ENCODE measurements around the gene PTN. TPM values are rescaled to one million over a fixed set of nuclear protein-coding genes. Genes with fewer than 3 reads are reported as not detected.

The PTN gene
- total RNA-seq, 2 experiments from 2014 or later, result not detected

DNA sequence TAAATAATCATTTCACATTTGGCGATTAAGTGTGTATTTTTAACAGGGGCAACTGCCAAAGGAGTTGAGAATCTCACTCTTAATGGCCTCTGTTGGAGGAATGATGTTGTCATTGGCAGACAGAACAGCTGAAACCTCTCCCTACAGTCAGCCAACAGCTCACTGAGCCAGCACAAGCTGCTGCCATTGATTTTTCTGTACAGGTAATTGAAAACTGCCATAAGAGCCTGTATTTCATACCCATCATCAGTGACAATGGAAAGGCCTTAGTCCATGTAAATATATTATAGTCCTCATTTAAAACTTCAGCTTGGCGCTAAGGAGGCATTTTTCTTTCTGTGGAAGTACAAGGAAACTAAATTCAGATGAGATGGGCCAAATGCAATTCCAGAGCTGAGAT, 28.1 kb upstream of the PTN start:
- ChIA-PET CTCF (ENCODE audit: unreplicated experiment) (no interaction called here), POLR2A (no interaction called here)
- BruUV-seq (replicated peaks), result no TSS peak
- no peaks in the 10 kb centered on the region for H4K20me1 ChIP-seq (ENCODE audit: insufficient read depth, low read length)
- no peak for TF ChIP-seq EZH2phosphoT487 (IDR thresholded peaks at IDR 0.05; ENCODE audit: borderline replicate concordance, low read depth, low read length)
- TF ChIP-seq, protein P1, sequence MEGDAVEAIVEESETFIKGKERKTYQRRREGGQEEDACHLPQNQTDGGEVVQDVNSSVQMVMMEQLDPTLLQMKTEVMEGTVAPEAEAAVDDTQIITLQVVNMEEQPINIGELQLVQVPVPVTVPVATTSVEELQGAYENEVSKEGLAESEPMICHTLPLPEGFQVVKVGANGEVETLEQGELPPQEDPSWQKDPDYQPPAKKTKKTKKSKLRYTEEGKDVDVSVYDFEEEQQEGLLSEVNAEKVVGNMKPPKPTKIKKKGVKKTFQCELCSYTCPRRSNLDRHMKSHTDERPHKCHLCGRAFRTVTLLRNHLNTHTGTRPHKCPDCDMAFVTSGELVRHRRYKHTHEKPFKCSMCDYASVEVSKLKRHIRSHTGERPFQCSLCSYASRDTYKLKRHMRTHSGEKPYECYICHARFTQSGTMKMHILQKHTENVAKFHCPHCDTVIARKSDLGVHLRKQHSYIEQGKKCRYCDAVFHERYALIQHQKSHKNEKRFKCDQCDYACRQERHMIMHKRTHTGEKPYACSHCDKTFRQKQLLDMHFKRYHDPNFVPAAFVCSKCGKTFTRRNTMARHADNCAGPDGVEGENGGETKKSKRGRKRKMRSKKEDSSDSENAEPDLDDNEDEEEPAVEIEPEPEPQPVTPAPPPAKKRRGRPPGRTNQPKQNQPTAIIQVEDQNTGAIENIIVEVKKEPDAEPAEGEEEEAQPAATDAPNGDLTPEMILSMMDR (conservative IDR thresholded peaks at IDR 0.05; ENCODE audit: low read length), result no peak
- no peak overlapping the region for H3K27ac ChIP-seq (ENCODE audit: low read depth, low read length, poor library complexity, severe bottlenecking)
- intact Hi-C loops (cut with micrococcal nuclease; ENCODE audit: unreplicated experiment), result no loop called here
- no peaks in the 10 kb centered on the region for H3K79me2 ChIP-seq (ENCODE audit: insufficient read depth, low read depth, low read length)
- no peak overlapping the region for H3K4me3 ChIP-seq (ENCODE audit: low read depth, low read length, poor library complexity, severe bottlenecking)
- no peaks in the 10 kb centered on the region for H3K9me2 ChIP-seq (ENCODE audit: insufficient read depth, low read length)
- no peaks in the 10 kb centered on the region for H3K9me3 ChIP-seq (ENCODE audit: low read length)
- no peaks in the 10 kb centered on the region for H3K4me1 ChIP-seq (ENCODE audit: insufficient read depth, low read length, poor library complexity, severe bottlenecking)
- no peak for DNase-seq (ENCODE audit: low spot score)
- H2AFZ ChIP-seq (ENCODE audit: low read length), result no peak overlapping the region
- no peaks in the 10 kb centered on the region for H3K36me3 ChIP-seq (ENCODE audit: insufficient read depth, low read length)
- no peak overlapping the region for H3K4me2 ChIP-seq (ENCODE audit: low read length)

- Histone ChIP-seq H3K79me2 (ENCODE audit: insufficient read depth, low read depth, low read length) (no peaks in the 10 kb centered on the region), H4K20me1 (ENCODE audit: insufficient read depth, low read length) (no peaks in the 10 kb centered on the region), H3K9me2 (ENCODE audit: insufficient read depth, low read length) (no peaks in the 10 kb centered on the region), H2AFZ (ENCODE audit: low read length) (no peak overlapping the region), H3K4me3 (ENCODE audit: low read depth, low read length, poor library complexity, severe bottlenecking) (no peak overlapping the region), H3K4me2 (ENCODE audit: low read length) (no peak overlapping the region), H3K36me3 (ENCODE audit: insufficient read depth, low read length) (no peaks in the 10 kb centered on the region), H3K27ac (ENCODE audit: low read depth, low read length, poor library complexity, severe bottlenecking) (no peak overlapping the region), H3K9me3 (ENCODE audit: low read length) (no peaks in the 10 kb centered on the region), H3K4me1 (ENCODE audit: insufficient read depth, low read length, poor library complexity, severe bottlenecking) (no peaks in the 10 kb centered on the region)
- ChIA-PET POLR2A (no interaction called here), CTCF (ENCODE audit: unreplicated experiment) (no interaction called here)
- DNase-seq (ENCODE audit: low spot score), result no peak
- no TSS peak for BruUV-seq (replicated peaks)
- TF ChIP-seq, protein P1 (conservative IDR thresholded peaks at IDR 0.05; ENCODE audit: low read length), result no peak
- TF ChIP-seq EZH2phosphoT487 (IDR thresholded peaks at IDR 0.05; ENCODE audit: borderline replicate concordance, low read depth, low read length), result no peak
- intact Hi-C loops (cut with micrococcal nuclease; ENCODE audit: unreplicated experiment), result no loop called here
These were observed 23.5 kb upstream of the PTN start for GRCh38 chr7:137366995-137367394.

GRCh38 chr7:137363683-137364082, 20.1 kb upstream of the PTN start:
- Histone ChIP-seq H3K4me3 (ENCODE audit: low read depth, low read length, poor library complexity, severe bottlenecking) (no peak overlapping the region), H3K4me2 (ENCODE audit: low read length) (no peak overlapping the region), H2AFZ (ENCODE audit: low read length) (no peak overlapping the region), H3K79me2 (ENCODE audit: insufficient read depth, low read depth, low read length) (no peaks in the 10 kb centered on the region), H3K9me3 (ENCODE audit: low read length) (peaks cover 16% of the 10 kb centered on the region; the same call in 1 of the 2 replicates), H3K4me1 (ENCODE audit: insufficient read depth, low read length, poor library complexity, severe bottlenecking) (no peaks in the 10 kb centered on the region), H3K27ac (ENCODE audit: low read depth, low read length, poor library complexity, severe bottlenecking) (no peak overlapping the region), H4K20me1 (ENCODE audit: insufficient read depth, low read length) (no peaks in the 10 kb centered on the region), H3K36me3 (ENCODE audit: insufficient read depth, low read length) (no peaks in the 10 kb centered on the region), H3K9me2 (ENCODE audit: insufficient read depth, low read length) (no peaks in the 10 kb centered on the region)
- BruUV-seq (replicated peaks), result no TSS peak
- TF ChIP-seq EZH2phosphoT487 (IDR thresholded peaks at IDR 0.05; ENCODE audit: borderline replicate concordance, low read depth, low read length), result no peak
- TF ChIP-seq, protein P1 (conservative IDR thresholded peaks at IDR 0.05; ENCODE audit: low read length), result no peak
- ChIA-PET CTCF (ENCODE audit: unreplicated experiment) (no interaction called here), POLR2A (interaction anchor here (0.9 kb wide), 1 partner anchor 9 kb away, joined by 3 read pairs; no protein-coding TSS in a partner anchor)
- intact Hi-C loops (cut with micrococcal nuclease; ENCODE audit: unreplicated experiment), result no loop called here
- DNase-seq (ENCODE audit: low spot score), result no peak

Measured in OCI-LY7 (cell line).